SK-N-SH (cell line): ENCODE data around the gene GID4. TPM values are rescaled to one million over a fixed set of nuclear protein-coding genes. Genes with fewer than 3 reads are reported as not detected.

Experiments
- CTCF ChIA-PET: fragments of 300-600, 350-600 bp; formaldehyde crosslinking; extraction: SDS; loops from one replicate; lab custom pipeline; 2021; lab: Yijun Ruan, JAX
- POLR2A ChIA-PET: fragments of 350-600 bp; sonication (Branson Sonifier 250); formaldehyde crosslinking; extraction: SDS; loops from one replicate; lab custom pipeline; 2020; ENCODE audit warnings: antibody characterized with exemption, inconsistent platforms; lab: Yijun Ruan, JAX
- DNase-seq: peaks from one replicate; pipeline ENCODE4 v3.0.0; 2012
- H2AFZ ChIP-seq: fragments of 200-600 bp; sonication (generic); 2 replicates; pipeline ENCODE4 v1.8.1; 2016; ENCODE audit warnings: antibody characterized with exemption, mild to moderate bottlenecking, low read depth
- H3F3A ChIP-seq: fragments of 200-600 bp; sonication (generic); replicated peaks from 2 replicates; pipeline ENCODE3; 2016; ENCODE audit warnings: antibody characterized with exemption, mild to moderate bottlenecking; ENCODE audit not compliant: insufficient read depth
- H3K27ac ChIP-seq, 2 experiments: fragments of 200-500 bp in 1 of 2; fragments of 200-600 bp in 1 of 2; sonication (Bioruptor generic) in 1 of 2; sonication (generic), shearing (Covaris generic) in 1 of 2; 2 replicates each; pipeline versions ENCODE4 v1.5.1 to v1.6.1; 2014 to 2016; ENCODE audit warnings: low read depth in 2 of 2, inconsistent platforms in 1 of 2, low read length in 1 of 2, mild to moderate bottlenecking in 1 of 2, mixed read lengths in 1 of 2
- H3K27me3 ChIP-seq: fragments of 200-600 bp; sonication (generic), shearing (Covaris generic); 2 replicates; pipeline ENCODE4 v1.6.1; 2016; ENCODE audit warnings: mixed run types; ENCODE audit not compliant: insufficient read depth
- H3K36me3 ChIP-seq, 2 experiments: fragments of 200-500 bp in 1 of 2; fragments of 200-600 bp in 1 of 2; sonication (Bioruptor generic) in 1 of 2; sonication (generic) in 1 of 2; replicated peaks in 1 of 2; 2 replicates each; pipeline versions ENCODE3 to v1.5.1; 2014 to 2016; ENCODE audit warnings: low read length in 1 of 2, mild to moderate bottlenecking in 1 of 2; ENCODE audit not compliant: insufficient read depth in 2 of 2, control insufficient read depth in 1 of 2
- H3K4me1 ChIP-seq, 2 experiments: fragments of 200-500 bp in 1 of 2; fragments of 200-600 bp in 1 of 2; sonication (Bioruptor generic) in 1 of 2; sonication (generic), shearing (Covaris generic) in 1 of 2; 2 replicates each; pipeline versions ENCODE4 v1.5.1 to v1.6.1; 2014 to 2016; ENCODE audit warnings: low read depth in 1 of 2, low read length in 1 of 2, mixed run types in 1 of 2; ENCODE audit not compliant: insufficient read depth in 2 of 2, control insufficient read depth in 1 of 2
- H3K4me2 ChIP-seq: fragments of 200-600 bp; sonication (generic), shearing (Covaris generic); 2 replicates; pipeline ENCODE4 v1.6.1; 2017; ENCODE audit warnings: mixed run types
- H3K4me3 ChIP-seq, 2 experiments: fragments of 200-500 bp in 1 of 2; fragments of 200-600 bp in 1 of 2; sonication (Bioruptor generic) in 1 of 2; sonication (generic), shearing (Covaris generic) in 1 of 2; 2 replicates each; pipeline versions ENCODE4 v1.5.1 to v1.8.1; 2014 to 2016; ENCODE audit warnings: low read depth in 2 of 2, inconsistent platforms in 1 of 2, low read length in 1 of 2, mild to moderate bottlenecking in 1 of 2, mixed read lengths in 1 of 2, moderate library complexity in 1 of 2
- H3K79me2 ChIP-seq: fragments of 200-600 bp; sonication (generic); 2 replicates; pipeline ENCODE4 v1.8.1; 2017; ENCODE audit warnings: mild to moderate bottlenecking; ENCODE audit not compliant: insufficient read depth
- H3K9ac ChIP-seq: fragments of 200-600 bp; sonication (generic); 2 replicates; pipeline ENCODE4 v1.6.1; 2017; ENCODE audit warnings: mixed run types
- H3K9me2 ChIP-seq: fragments of 200-600 bp; sonication (generic); 2 replicates; pipeline ENCODE4 v1.6.1; 2017; ENCODE audit warnings: mixed run types
- H3K9me3 ChIP-seq: fragments of 200-600 bp; sonication (generic); 2 replicates; pipeline ENCODE4 v1.6.1; 2017; ENCODE audit warnings: mixed run types, mild to moderate bottlenecking, moderate library complexity
- H4K20me1 ChIP-seq: fragments of 200-600 bp; sonication (generic); 2 replicates; pipeline ENCODE4 v1.6.1; 2017; ENCODE audit warnings: mild to moderate bottlenecking, mixed run types; ENCODE audit not compliant: insufficient read depth
- CHD2 ChIP-seq: fragments of 150-350 bp; IDR thresholded peaks from 2 replicates; pipeline ENCODE4 v1.6.1; 2018; ENCODE audit warnings: low read length; ENCODE audit not compliant: partially characterized antibody
- ELF1 ChIP-seq: IDR thresholded peaks from 2 replicates; pipeline ENCODE4 v1.4.0; 2012
- FOXM1 ChIP-seq: IDR thresholded peaks from 2 replicates; pipeline ENCODE4 v1.4.0; 2012; ENCODE audit warnings: low read depth, mild to moderate bottlenecking
- GABPA ChIP-seq: IDR thresholded peaks from 2 replicates; pipeline ENCODE4 v1.4.0; 2012; ENCODE audit warnings: low read depth, mild to moderate bottlenecking
- GATA2 ChIP-seq: sonication (generic); formaldehyde crosslinking; IDR thresholded peaks from 2 replicates; pipeline ENCODE4 v1.5.0; 2020; ENCODE audit warnings: mild to moderate bottlenecking, missing genetic modification reagents
- JUND ChIP-seq: IDR thresholded peaks from 2 replicates; pipeline ENCODE4 v1.4.0; 2012
- MXI1 ChIP-seq: IDR thresholded peaks from 2 replicates; pipeline ENCODE4 v1.6.1; 2012; ENCODE audit warnings: mild to moderate bottlenecking, low read depth, low read length, improper control_type of control experiment
- NFIC ChIP-seq: IDR thresholded peaks from 2 replicates; pipeline ENCODE4 v1.4.0; 2012; ENCODE audit warnings: borderline replicate concordance
- RAD21 ChIP-seq: IDR thresholded peaks from 2 replicates; pipeline ENCODE4 v1.6.1; 2012; ENCODE audit warnings: mild to moderate bottlenecking, low read length
- RCOR1 ChIP-seq: fragments of 150-350 bp; IDR thresholded peaks from 2 replicates; pipeline ENCODE4 v1.6.1; 2017; ENCODE audit warnings: antibody characterized with exemption, low read length
- RFX5 ChIP-seq: IDR thresholded peaks from 2 replicates; pipeline ENCODE4 v1.6.1; 2012; ENCODE audit warnings: mild to moderate bottlenecking, improper control_type of control experiment, low read length
- RXRA ChIP-seq: IDR thresholded peaks from 2 replicates; pipeline ENCODE4 v1.4.0; 2012; ENCODE audit warnings: low read depth, mild to moderate bottlenecking, borderline replicate concordance
- SMC3 ChIP-seq: IDR thresholded peaks from 2 replicates; pipeline ENCODE4 v1.6.1; 2012; ENCODE audit warnings: low read depth, low read length, improper control_type of control experiment
- TEAD4 ChIP-seq: IDR thresholded peaks from 2 replicates; pipeline ENCODE4 v1.4.0; 2012; ENCODE audit warnings: mild to moderate bottlenecking, borderline replicate concordance; ENCODE audit not compliant: insufficient read depth
- WGBS: methylation state at CpG from one replicate; pipeline ENCODE4 v1.1.6; 2017; ENCODE audit warnings: low lambda C conversion rate; 5-methylcytosine and 5-hydroxymethylcytosine counted together
- polyA plus RNA-seq, 3 experiments: library from polyadenylated mRNA; depleted of rRNA; stranded (reverse); fragments of >200 nt; gene quantifications; 2 replicates each; pipeline ENCODE4 v1.2.3, GENCODE V29; 2012
- TF ChIP-seq, protein P1 (sequence below): IDR thresholded peaks from 2 replicates; pipeline ENCODE4 v1.4.0; 2012; ENCODE audit warnings: low read depth
- TF ChIP-seq, protein P2 (sequence below): IDR thresholded peaks from 2 replicates; pipeline ENCODE4 v1.4.0; 2012; ENCODE audit warnings: low read depth, borderline replicate concordance

GID4 gene
- polyA plus RNA-seq, 1 of the 3 experiments (the other 2 are of a cell fraction), result 4.3 TPM

DNA sequence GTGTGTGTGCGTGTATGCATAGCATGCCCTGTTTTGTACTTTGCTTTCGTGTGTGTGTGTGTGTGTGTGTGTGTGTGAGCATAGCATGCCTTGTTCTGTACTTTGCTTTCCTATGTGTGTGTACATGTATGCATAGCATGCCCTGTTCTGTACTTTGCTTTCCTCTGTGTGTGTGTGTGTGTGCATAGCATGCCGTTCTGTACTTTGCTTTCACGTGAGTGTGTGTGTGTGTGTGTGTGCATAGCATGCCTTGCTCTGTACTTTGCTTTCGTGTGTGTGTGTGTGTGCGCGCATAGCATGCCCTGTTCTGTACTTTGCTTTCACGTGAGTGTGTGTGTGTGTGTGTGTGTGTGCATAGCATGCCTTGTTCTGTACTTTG, 39.2 kb upstream of the GID4 start:
- TF ChIP-seq RFX5 (no peak), MXI1 (no peak), RXRA (no peak), GABPA (no peak), TEAD4 (no peak), FOXM1 (no peak), RCOR1 (no peak), GATA2 (no peak), RAD21 (no peak), JUND (no peak), SMC3 (no peak), CHD2 (no peak), ELF1 (no peak)
- TF ChIP-seq, protein P1, sequence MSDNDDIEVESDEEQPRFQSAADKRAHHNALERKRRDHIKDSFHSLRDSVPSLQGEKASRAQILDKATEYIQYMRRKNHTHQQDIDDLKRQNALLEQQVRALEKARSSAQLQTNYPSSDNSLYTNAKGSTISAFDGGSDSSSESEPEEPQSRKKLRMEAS, result no peak
- TF ChIP-seq, protein P2, sequence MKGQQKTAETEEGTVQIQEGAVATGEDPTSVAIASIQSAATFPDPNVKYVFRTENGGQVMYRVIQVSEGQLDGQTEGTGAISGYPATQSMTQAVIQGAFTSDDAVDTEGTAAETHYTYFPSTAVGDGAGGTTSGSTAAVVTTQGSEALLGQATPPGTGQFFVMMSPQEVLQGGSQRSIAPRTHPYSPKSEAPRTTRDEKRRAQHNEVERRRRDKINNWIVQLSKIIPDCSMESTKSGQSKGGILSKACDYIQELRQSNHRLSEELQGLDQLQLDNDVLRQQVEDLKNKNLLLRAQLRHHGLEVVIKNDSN, result no peak
- H4K20me1 ChIP-seq, result no peaks in the 10 kb centered on the region
- CTCF ChIA-PET, result interaction anchor here (1.0 kb wide), 1 partner anchor 109 kb away, joined by 3 read pairs; no protein-coding TSS in a partner anchor

DNA sequence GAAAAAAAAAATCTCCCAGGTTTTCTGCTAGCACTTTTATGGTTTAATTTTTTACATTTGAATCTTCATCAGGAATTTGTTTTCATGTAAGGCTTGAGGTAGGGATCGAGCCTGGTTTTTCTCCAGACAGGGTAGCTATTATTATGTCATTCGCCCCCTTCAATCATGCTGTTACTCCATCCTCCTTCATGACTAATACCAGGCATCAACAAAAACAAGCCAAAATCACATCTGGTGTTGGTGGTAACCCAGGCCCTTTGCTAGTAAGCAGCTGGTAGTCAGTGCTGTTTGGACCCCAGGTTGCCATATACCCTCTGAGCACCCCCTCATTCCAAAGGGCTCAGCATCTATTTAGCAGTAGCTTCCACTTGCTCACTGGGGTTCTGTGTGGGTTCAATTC, 37.0 kb upstream of the GID4 start:
- no peak overlapping the region for H3K9ac ChIP-seq
- no peak overlapping the region for H3K4me3 ChIP-seq
- no peaks in the 10 kb centered on the region for H3K36me3 ChIP-seq
- 91% methylated on average over 2 of the region's 2 CpGs for WGBS
- peaks cover 0 to 18% of the 10 kb centered on the region in 2 experiments; a peak in 1 of 4 replicates for H3K4me1 ChIP-seq
- H4K20me1 ChIP-seq, result no peaks in the 10 kb centered on the region
- H3K9me2 ChIP-seq, result no peaks in the 10 kb centered on the region
- H3K27me3 ChIP-seq, result no peaks in the 10 kb centered on the region
- no peaks in the 10 kb centered on the region for H3K79me2 ChIP-seq
- ChIA-PET CTCF (interaction anchor here (1.1 to 1.5 kb wide), 3 partner anchors 8 to 111 kb away, joined by 3 to 5 read pairs (median 4); no protein-coding TSS in a partner anchor), POLR2A (no interaction called here)
- no peaks in the 10 kb centered on the region for H3F3A ChIP-seq
- no peak overlapping the region for H2AFZ ChIP-seq
- DNase-seq, result no peak
- TF ChIP-seq MXI1, result no peak
- TF ChIP-seq, protein P1, result no peak
- TF ChIP-seq NFIC, result no peak
- H3K9me3 ChIP-seq, result no peaks in the 10 kb centered on the region
- H3K27ac ChIP-seq, result no peak overlapping the region
- H3K4me2 ChIP-seq, result no peak overlapping the region

More for the DNA sequence above, 39.2 kb upstream of the GID4 start:
- H3K4me3 ChIP-seq, result no peak overlapping the region
- POLR2A ChIA-PET, result no interaction called here
- no peak overlapping the region for H3K4me2 ChIP-seq
- H3K4me1 ChIP-seq, result peaks cover 0 to 13% of the 10 kb centered on the region in 2 experiments; a peak in 1 of 4 replicates
- no peak for DNase-seq
- H3K9me2 ChIP-seq, result no peaks in the 10 kb centered on the region
- H3K27me3 ChIP-seq, result no peaks in the 10 kb centered on the region
- no peaks in the 10 kb centered on the region for H3K9me3 ChIP-seq
- H2AFZ ChIP-seq, result no peak overlapping the region
- H3F3A ChIP-seq, result no peaks in the 10 kb centered on the region
- no peak overlapping the region for H3K9ac ChIP-seq
- 92% methylated on average over 8 of the region's 8 CpGs for WGBS
- H3K27ac ChIP-seq, result no peak overlapping the region
- no peaks in the 10 kb centered on the region for H3K79me2 ChIP-seq
- no peaks in the 10 kb centered on the region for H3K36me3 ChIP-seq
